HepG2 (cell line): ENCODE data around the gene TNFAIP3. TPM values are rescaled to one million over a fixed set of nuclear protein-coding genes. Genes with fewer than 3 reads are reported as not detected.

Source experiments
- GLI4 ChIP-seq: sonication (generic); formaldehyde crosslinking; IDR thresholded peaks from 2 replicates; pipeline ENCODE4 v1.5.1; 2020; ENCODE audit warnings: missing genetic modification reagents, mild to moderate bottlenecking, moderate library complexity, borderline replicate concordance
- ISL2 ChIP-seq: sonication (generic); formaldehyde crosslinking; IDR thresholded peaks from 2 replicates; pipeline ENCODE4 v1.5.0; 2020; ENCODE audit warnings: missing genetic modification reagents
- NFE2L1 ChIP-seq: sonication (generic); formaldehyde crosslinking; IDR thresholded peaks from 2 replicates; pipeline ENCODE4 v1.4.0; 2020; ENCODE audit warnings: missing genetic modification reagents, mild to moderate bottlenecking, borderline replicate concordance
- RERE ChIP-seq: IDR thresholded peaks from 2 replicates; pipeline ENCODE4 v1.6.1; 2016; ENCODE audit warnings: low read depth, missing genetic modification reagents, missing compliant biosample characterization
- SCMH1 ChIP-seq: sonication (generic); formaldehyde crosslinking; IDR thresholded peaks from 2 replicates; pipeline ENCODE4 v1.9.0; 2021; ENCODE audit warnings: missing genetic modification reagents, mild to moderate bottlenecking, borderline replicate concordance
- ZNF253 ChIP-seq: sonication (generic); formaldehyde crosslinking; IDR thresholded peaks from 2 replicates; pipeline ENCODE4 v1.8.0; 2022; ENCODE audit warnings: mild to moderate bottlenecking, missing genetic modification reagents, borderline replicate concordance
- ZNF513 ChIP-seq: sonication (generic); formaldehyde crosslinking; conservative IDR thresholded peaks from 2 replicates; pipeline ENCODE4 v1.5.0; 2020; ENCODE audit warnings: missing genetic modification reagents
- ZNF614 ChIP-seq: IDR thresholded peaks from 2 replicates; pipeline ENCODE4 v1.6.1; 2018; ENCODE audit warnings: missing biosample characterization, missing genetic modification reagents, inconsistent platforms, borderline replicate concordance
- polyA plus RNA-seq, 8 experiments: library from polyadenylated mRNA; depleted of rRNA in 3 of 8; stranded (reverse) in 7 of 8; unstranded in 1 of 8; fragments of >200 nt; fragmentation: Illumina TruSeq in 4 of 8; extraction: Trizol in 4 of 8; gene quantifications; 2 replicates each; pipeline versions ENCODE4 v1.2.1 to v1.2.3, GENCODE V29; 2011 to 2016; ENCODE audit warnings: low read depth in 4 of 8, missing spikeins in 1 of 8, mixed read lengths in 1 of 8; ENCODE audit not compliant: insufficient read depth in 1 of 8
- total RNA-seq, 5 experiments: library from RNA; depleted of rRNA; stranded (reverse); fragments of >200 nt; fragmentation: Illumina TruSeq; extraction: Trizol; gene quantifications; 2 replicates each; pipeline ENCODE4 v1.2.3, GENCODE V29; 2016; ENCODE audit warnings: low read depth in 1 of 5
- TF ChIP-seq, protein P1 (sequence below): fragments of 450-650 bp; IDR thresholded peaks from 2 replicates; pipeline ENCODE4 v1.6.1; 2017
- TF ChIP-seq, protein P2 (sequence below): sonication (generic); formaldehyde crosslinking; IDR thresholded peaks from 2 replicates; pipeline ENCODE4 v1.4.0; 2020; ENCODE audit warnings: mild to moderate bottlenecking, missing genetic modification reagents
- TF ChIP-seq, protein P3 (sequence below): sonication (generic); formaldehyde crosslinking; IDR thresholded peaks from 2 replicates; pipeline ENCODE4 v1.5.0; 2020; ENCODE audit warnings: mild to moderate bottlenecking, missing genetic modification reagents, borderline replicate concordance

The TNFAIP3 gene
- total and polyA plus RNA-seq, 2 of the 13 experiments (the other 11 are each of a cell fraction or from before 2014, with no cell fraction given), result 28.2 to 47.1 TPM

GRCh38 chr6:137866914-137867684 is at the start of gene TNFAIP3 (continued):
- TF ChIP-seq, protein P1, sequence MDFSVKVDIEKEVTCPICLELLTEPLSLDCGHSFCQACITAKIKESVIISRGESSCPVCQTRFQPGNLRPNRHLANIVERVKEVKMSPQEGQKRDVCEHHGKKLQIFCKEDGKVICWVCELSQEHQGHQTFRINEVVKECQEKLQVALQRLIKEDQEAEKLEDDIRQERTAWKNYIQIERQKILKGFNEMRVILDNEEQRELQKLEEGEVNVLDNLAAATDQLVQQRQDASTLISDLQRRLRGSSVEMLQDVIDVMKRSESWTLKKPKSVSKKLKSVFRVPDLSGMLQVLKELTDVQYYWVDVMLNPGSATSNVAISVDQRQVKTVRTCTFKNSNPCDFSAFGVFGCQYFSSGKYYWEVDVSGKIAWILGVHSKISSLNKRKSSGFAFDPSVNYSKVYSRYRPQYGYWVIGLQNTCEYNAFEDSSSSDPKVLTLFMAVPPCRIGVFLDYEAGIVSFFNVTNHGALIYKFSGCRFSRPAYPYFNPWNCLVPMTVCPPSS, result no peak
- TF ChIP-seq RERE, result no peak; the same call in 1 of the 2 replicates
- TF ChIP-seq ZNF614 (CRISPR knock-in tag), result peak; percentile 73; the same call in 1 of the 2 replicates
- no peak for TF ChIP-seq NFE2L1
- TF ChIP-seq, protein P2, sequence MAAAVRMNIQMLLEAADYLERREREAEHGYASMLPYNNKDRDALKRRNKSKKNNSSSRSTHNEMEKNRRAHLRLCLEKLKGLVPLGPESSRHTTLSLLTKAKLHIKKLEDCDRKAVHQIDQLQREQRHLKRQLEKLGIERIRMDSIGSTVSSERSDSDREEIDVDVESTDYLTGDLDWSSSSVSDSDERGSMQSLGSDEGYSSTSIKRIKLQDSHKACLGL, result peak; percentile 83; the same call in 1 of the 2 replicates
- no peak for TF ChIP-seq ZNF513 (CRISPR knock-in tag)
- TF ChIP-seq, protein P3, sequence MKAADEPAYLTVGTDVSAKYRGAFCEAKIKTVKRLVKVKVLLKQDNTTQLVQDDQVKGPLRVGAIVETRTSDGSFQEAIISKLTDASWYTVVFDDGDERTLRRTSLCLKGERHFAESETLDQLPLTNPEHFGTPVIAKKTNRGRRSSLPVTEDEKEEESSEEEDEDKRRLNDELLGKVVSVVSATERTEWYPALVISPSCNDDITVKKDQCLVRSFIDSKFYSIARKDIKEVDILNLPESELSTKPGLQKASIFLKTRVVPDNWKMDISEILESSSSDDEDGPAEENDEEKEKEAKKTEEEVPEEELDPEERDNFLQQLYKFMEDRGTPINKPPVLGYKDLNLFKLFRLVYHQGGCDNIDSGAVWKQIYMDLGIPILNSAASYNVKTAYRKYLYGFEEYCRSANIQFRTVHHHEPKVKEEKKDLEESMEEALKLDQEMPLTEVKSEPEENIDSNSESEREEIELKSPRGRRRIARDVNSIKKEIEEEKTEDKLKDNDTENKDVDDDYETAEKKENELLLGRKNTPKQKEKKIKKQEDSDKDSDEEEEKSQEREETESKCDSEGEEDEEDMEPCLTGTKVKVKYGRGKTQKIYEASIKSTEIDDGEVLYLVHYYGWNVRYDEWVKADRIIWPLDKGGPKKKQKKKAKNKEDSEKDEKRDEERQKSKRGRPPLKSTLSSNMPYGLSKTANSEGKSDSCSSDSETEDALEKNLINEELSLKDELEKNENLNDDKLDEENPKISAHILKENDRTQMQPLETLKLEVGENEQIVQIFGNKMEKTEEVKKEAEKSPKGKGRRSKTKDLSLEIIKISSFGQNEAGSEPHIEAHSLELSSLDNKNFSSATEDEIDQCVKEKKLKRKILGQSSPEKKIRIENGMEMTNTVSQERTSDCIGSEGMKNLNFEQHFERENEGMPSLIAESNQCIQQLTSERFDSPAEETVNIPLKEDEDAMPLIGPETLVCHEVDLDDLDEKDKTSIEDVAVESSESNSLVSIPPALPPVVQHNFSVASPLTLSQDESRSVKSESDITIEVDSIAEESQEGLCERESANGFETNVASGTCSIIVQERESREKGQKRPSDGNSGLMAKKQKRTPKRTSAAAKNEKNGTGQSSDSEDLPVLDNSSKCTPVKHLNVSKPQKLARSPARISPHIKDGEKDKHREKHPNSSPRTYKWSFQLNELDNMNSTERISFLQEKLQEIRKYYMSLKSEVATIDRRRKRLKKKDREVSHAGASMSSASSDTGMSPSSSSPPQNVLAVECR (CRISPR knock-in tag), result peak; percentile 82; the same call in 1 of the 2 replicates
- TF ChIP-seq ISL2 (CRISPR knock-in tag), result peak; percentile 82; the same call in 1 of the 2 replicates
- peak; percentile 43; the same call in 1 of the 2 replicates for TF ChIP-seq ZNF253 (CRISPR knock-in tag)
- TF ChIP-seq SCMH1 (CRISPR knock-in tag), result no peak
- peak; percentile 62; the same call in 1 of the 2 replicates for TF ChIP-seq GLI4 (CRISPR knock-in tag)
